ENCODE measurements around the gene CHTF8.

Gene CHTF8

DNA sequence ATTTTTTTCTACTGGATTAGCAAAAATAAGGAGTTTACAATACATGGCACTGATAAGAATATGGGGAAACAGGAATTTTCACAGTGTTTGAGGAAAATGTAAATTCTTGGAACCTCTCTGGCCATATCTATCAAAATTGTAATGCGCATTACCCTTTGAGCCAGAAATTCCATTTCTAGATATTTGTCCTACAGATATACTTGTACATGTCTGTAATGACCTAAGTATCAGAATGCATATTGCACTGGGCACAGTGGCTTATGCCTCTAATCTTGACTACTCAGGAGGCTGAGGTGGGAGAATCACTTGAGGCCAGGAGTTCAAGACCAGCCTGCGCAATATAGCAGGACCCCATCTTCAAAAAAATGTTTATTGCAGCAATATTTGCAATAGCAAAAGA, 52.7 kb downstream of the CHTF8 start:
- no peak for DNase-seq

DNA sequence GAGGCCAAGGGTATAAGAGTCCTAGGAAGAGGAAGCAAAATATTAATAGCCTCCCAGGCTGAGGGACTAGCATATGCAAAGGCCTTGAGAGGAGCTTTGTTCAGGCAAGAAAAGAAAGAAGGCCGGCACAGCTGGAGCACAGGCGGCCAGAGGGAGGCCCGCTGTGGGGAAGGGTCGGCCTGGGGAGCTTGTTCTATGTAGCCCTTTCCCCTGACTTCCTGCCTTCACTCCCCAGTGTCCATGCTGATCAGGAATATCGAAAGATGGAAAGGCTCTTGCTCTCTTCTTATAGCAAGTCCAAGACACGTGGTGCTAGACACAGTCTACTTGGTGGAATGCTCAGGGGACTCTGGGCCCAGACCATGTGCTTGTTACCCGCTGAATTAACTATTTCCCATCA, 54.3 kb downstream of the CHTF8 start:
- no peak for DNase-seq

DNA sequence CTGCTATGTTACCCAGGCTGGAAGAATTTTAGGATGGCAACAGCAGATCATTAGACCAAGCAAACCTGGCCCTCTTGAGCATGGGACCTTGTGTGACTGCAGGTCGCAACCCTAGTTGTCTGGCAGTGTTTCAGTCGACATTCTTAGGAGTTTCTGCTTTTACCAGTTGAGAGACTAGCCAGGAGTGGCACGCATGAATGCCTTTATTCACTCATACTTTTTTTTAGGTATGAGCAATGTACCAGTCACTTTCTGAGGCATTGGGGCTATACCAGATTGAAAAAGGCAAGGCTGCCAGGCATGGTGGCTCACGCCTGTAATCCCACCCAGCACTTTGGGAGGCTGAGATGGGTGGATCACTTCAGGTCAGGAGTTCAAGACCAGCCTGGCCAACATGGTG, 55.1 kb downstream of the CHTF8 start:
- DNase-seq = no peak

DNA sequence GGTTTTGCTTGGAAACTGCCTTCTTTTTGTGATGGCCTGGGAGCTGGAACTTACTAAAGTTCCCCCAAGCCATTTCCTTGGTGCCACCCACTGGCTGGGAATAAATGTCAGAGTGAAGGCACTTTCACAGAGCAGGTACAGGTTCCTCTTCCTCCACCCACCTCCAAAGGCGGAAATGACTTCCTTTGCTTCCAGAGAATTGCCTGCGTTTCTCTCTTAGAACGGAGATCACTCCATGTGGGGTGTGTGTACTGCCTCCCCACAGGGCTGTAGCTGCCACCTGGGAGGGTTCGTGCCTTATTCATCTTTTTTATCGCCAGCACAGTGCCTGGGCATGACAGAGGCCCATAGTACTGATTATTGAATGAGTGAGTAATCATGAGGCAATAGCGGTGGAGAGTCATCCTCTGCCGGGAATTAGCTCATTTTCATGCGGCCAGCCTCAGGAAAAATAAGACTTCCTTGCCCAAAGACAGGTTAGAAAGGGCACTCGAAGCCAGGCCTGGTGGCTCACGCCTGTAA, 59.1 kb downstream of the CHTF8 start:
- no peak for DNase-seq

DNA sequence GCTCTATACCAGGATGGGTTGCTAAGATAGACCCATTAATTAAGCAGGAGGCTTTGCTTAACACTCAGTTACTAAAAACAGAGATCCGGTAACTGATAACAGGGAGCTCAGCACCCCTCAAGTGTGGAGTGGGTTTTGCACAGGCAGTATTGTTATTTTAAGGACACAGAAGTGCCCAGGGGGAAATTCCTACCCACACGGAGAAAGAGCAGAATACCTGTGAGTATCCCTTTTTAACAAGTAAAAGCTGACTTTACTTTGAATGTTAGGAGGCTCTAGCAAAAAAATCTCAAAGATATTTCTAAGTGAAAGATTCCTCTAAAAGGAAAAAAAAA, 59.8 kb downstream of the CHTF8 start:
- no peak for DNase-seq

DNA sequence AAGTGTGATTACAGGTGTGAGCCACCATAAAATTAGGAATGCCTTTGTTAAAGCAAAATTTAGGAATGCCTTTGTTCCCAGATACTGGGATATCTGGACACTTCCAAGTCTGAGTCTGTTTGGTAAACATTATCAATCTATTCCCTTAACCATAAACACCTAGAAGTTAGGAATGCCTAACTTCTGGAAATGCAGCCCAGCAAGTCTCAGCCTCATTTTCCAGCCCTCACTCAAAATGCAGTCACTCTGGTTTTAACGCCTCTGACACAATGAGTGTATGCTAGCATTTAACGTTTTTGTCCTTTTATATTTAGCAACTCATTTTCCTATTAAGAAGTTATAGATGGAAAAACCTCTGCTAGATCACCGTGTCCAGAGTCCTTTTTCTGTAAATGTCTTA, 61.4 kb downstream of the CHTF8 start:
- DNase-seq = no peak

DNA sequence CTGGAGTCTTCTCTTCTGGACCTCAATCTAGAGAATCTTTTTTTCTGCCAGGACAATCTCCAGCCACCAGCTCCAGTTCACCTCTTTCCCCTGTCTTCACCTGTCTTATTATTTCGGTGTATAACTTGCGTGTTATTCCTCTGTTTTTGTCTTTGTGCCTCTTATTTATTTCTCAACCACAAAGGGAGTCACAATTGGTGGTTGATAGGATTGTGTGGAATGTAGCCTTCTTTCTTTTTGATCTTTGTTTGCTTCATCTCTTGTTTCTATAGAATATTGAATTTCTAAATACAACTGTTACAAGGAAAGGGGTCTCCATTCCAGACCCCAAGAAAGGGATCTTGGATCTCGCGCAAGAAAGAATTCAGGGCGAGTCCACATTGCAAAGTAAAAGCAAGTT, 62.9 kb downstream of the CHTF8 start:
- DNase-seq = no peak
